ENCODE results near the gene HNRNPC. TPM values are rescaled to one million over a fixed set of nuclear protein-coding genes. Genes with fewer than 3 reads are reported as not detected.

The HNRNPC gene
- total RNA-seq, 4 donors from 2014 or later, result 260 to 396 (median 292) TPM

DNA sequence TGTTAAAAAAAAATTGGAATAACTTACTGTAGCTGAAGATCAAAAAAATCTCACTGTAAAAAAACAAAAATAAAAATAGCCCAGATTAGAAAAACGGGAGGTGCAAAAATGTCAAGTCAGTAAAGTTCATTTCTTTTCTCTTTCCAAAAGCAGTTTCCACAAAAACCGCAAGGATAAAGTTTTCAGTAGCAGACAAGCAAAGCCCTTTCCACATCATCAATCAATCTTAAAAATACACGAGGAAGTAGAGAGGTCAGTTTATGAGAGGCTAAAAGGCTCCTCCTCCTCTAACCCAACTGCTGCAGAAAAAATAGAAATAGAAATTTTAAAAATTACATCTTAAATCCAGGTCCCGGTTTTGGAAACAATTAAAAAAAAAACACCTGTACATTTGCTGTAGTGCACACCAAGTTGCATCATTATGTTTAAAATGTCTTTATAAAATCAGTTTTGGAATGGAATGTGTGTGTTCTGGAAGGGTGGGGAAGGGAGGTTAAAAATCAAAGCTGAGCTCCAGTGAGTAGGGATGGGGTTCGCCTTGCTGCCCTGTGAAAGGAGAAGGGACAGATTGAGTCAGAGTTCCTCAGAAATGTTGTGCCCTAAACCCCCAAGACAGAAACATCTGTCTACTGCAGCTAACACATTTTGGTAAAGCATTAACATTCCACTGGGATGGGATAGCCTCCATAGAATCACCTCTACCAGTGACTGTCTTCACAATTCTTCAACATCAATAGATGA lies 5.8 kb downstream of the HNRNPC start:
- no peaks in the 10 kb centered on the region for H3K27me3 ChIP-seq
- TF ChIP-seq, protein P1, sequence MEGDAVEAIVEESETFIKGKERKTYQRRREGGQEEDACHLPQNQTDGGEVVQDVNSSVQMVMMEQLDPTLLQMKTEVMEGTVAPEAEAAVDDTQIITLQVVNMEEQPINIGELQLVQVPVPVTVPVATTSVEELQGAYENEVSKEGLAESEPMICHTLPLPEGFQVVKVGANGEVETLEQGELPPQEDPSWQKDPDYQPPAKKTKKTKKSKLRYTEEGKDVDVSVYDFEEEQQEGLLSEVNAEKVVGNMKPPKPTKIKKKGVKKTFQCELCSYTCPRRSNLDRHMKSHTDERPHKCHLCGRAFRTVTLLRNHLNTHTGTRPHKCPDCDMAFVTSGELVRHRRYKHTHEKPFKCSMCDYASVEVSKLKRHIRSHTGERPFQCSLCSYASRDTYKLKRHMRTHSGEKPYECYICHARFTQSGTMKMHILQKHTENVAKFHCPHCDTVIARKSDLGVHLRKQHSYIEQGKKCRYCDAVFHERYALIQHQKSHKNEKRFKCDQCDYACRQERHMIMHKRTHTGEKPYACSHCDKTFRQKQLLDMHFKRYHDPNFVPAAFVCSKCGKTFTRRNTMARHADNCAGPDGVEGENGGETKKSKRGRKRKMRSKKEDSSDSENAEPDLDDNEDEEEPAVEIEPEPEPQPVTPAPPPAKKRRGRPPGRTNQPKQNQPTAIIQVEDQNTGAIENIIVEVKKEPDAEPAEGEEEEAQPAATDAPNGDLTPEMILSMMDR (IDR thresholded peaks at IDR 0.05), result no peak
- TF ChIP-seq POLR2AphosphoS5 (IDR thresholded peaks at IDR 0.05) (no peak), POLR2A (IDR thresholded peaks at IDR 0.05; ENCODE audit: low read depth) (no peak), EP300 (IDR thresholded peaks at IDR 0.05) (no peak)
- peak overlapping the region in 3 of 4 donors; percentile 17 to 34 (median 30) for H3K27ac ChIP-seq (replicated peaks in 1 of 4)
- H3K4me3 ChIP-seq, result peak overlapping the region in 1 of 4 donors; percentile 1
- H3K9me3 ChIP-seq, result no peaks in the 10 kb centered on the region
- intact Hi-C loops (cut with DNase I), result loop anchor here (5.0 to 10.0 kb wide), 2 partner anchors 41 to 169 kb away; partner anchors contain the start of gene ZNF219
- 17% methylated on average over 5 of the region's 5 CpGs for WGBS
- H3K4me1 ChIP-seq, result peaks cover 81 to 97% (median 92%) of the 10 kb centered on the region in 4 donors
- peaks cover 0 to 71% (median 40%) of the 10 kb centered on the region in 4 donors for H3K36me3 ChIP-seq
- DNase-seq (ENCODE audit: extremely low spot score), result no peak

DNA sequence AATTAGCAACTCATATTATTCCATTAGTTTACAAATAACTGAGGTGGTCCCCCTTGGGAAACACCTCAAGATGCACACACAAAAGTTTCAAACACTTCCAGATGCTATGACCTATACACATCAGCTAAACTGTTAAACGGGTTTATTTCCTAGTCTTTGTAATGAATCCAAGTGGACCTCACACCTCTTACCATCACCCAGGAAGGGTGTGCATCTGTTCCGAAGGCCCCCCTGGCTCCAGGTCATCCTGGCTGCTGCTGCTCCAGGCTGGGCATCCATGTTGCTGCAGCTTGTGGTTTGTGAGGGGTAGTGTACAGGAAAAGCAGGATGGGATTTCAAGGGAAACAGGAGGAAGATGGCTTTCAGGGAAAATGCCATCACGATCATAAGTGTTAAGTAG lies 6.8 kb downstream of the HNRNPC start:
- no peaks in the 10 kb centered on the region for H3K27me3 ChIP-seq
- DNase-seq (ENCODE audit: extremely low spot score), result no peak
- no peak overlapping the region for H3K4me3 ChIP-seq
- H3K4me1 ChIP-seq, result peaks cover 90 to 100% (median 92%) of the 10 kb centered on the region in 4 donors
- TF ChIP-seq POLR2AphosphoS5 (IDR thresholded peaks at IDR 0.05) (no peak), POLR2A (IDR thresholded peaks at IDR 0.05; ENCODE audit: low read depth) (no peak), EP300 (IDR thresholded peaks at IDR 0.05) (no peak)
- TF ChIP-seq, protein P1 (IDR thresholded peaks at IDR 0.05), result no peak
- WGBS, result 59% methylated on average over 3 of the region's 3 CpGs
- H3K36me3 ChIP-seq, result peaks cover 0 to 74% (median 44%) of the 10 kb centered on the region in 4 donors
- H3K27ac ChIP-seq (replicated peaks in 1 of 4), result peak overlapping the region in 2 of 4 donors; percentile 2 to 11
- H3K9me3 ChIP-seq, result no peaks in the 10 kb centered on the region
- intact Hi-C loops (cut with DNase I), result loop anchor here (5.0 to 10.0 kb wide), 2 partner anchors 40 to 168 kb away; partner anchors contain the start of gene ZNF219

DNA sequence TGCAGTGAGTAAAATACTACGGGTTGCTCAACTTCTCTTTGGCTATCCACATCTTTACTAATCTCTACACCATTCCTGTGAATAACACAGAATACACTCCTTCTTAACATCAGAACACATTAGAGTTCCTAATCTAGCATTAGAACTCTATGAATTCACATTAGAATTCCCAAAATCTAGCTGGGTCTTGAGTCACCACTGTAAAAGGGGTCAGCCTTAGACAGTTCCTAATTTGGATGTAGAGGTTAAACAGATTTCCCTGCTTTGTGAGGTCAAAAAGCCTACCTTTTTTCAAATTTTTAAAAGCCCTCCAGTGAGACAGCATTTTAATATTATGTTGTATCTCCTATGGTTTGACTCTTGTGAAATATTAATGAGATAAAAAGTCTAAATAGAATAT lies 7.4 kb downstream of the HNRNPC start:
- Histone ChIP-seq H3K27ac (replicated peaks in 1 of 4) (peak overlapping the region in 1 of 4 donors; percentile 2), H3K4me3 (no peak overlapping the region), H3K36me3 (peaks cover 0 to 80% (median 45%) of the 10 kb centered on the region in 4 donors), H3K27me3 (no peaks in the 10 kb centered on the region), H3K4me1 (peaks cover 91 to 100% (median 93%) of the 10 kb centered on the region in 4 donors), H3K9me3 (no peaks in the 10 kb centered on the region)
- DNase-seq (ENCODE audit: extremely low spot score), result no peak
- TF ChIP-seq EP300 (IDR thresholded peaks at IDR 0.05), result no peak
- TF ChIP-seq, protein P1 (IDR thresholded peaks at IDR 0.05), result no peak
- no peak for TF ChIP-seq POLR2A (IDR thresholded peaks at IDR 0.05; ENCODE audit: low read depth)
- no peak for TF ChIP-seq POLR2AphosphoS5 (IDR thresholded peaks at IDR 0.05)
- 42% methylated on average over 1 of the region's 1 CpG for WGBS
- intact Hi-C loops (cut with DNase I), result loop anchor here (5.0 to 10.0 kb wide), 2 partner anchors 40 to 167 kb away; partner anchors contain the start of gene ZNF219

DNA sequence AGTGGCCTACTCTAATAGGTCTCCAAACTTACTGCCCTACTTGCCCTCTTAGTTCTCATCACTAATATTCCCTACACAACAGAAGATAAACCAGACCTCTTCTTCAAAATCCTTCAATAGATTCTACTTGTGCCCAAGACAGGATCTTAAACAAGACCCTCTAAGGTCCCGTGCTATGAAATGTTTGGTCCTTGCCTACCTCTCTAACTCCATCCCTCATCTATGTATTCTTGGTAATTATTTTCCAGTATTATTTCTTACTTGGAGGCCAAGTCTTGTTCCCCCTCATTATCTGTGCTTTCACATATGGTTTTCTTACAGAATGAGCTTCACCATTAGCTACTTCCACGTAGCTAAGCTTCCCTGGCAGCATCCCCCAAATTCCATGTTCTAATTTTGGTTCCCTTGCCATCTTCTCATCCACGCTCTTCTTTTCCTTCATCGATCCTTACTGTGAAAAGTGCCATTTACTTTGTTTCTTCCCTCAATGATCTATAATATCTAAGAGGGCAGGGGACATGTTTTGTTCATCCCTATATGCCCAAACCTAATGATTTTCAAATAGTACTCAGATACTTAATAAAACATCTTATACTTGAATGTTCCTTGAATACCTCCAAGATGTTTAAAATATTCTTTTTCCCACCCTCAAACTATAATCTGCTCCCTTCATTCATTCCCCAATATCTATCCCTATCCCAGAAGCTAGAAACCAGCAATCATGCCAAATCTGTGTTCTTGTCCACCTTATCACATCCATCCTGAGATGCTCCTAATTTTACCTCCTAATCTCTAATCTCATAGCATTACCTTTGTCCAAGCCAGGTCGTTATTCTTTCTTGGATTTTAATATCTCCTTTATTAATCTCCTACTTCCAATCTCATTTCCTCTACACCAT lies 10.1 kb downstream of the HNRNPC start:
- Histone ChIP-seq H3K27me3 (no peaks in the 10 kb centered on the region), H3K36me3 (peaks cover 9 to 72% (median 42%) of the 10 kb centered on the region in 4 donors), H3K27ac (replicated peaks in 1 of 4) (peak overlapping the region in 1 of 4 donors; percentile 10), H3K9me3 (no peaks in the 10 kb centered on the region), H3K4me3 (no peak overlapping the region), H3K4me1 (peaks cover 89 to 98% (median 93%) of the 10 kb centered on the region in 4 donors)
- TF ChIP-seq EP300 (IDR thresholded peaks at IDR 0.05), result no peak
- no peak for TF ChIP-seq POLR2A (IDR thresholded peaks at IDR 0.05; ENCODE audit: low read depth)
- TF ChIP-seq, protein P1 (IDR thresholded peaks at IDR 0.05), result no peak
- TF ChIP-seq POLR2AphosphoS5 (IDR thresholded peaks at IDR 0.05), result no peak
- WGBS, result 76% methylated on average over 5 of the region's 5 CpGs
- intact Hi-C loops (cut with DNase I), result no loop called here
- DNase-seq (ENCODE audit: extremely low spot score), result no peak

All from esophagus muscularis mucosa (tissue), 4 donors.